Activated T-helper 17 cell treated with anti-CD3 and anti-CD28 coated beads, Interleukin-2, amount 50 U/mL, for 72 hours (primary cell): ENCODE measurements around the gene SERINC5. TPM values are rescaled to one million over a fixed set of nuclear protein-coding genes. Genes with fewer than 3 reads are reported as not detected.
"Not testable (repeated sequence)": the region's sequence is repeated elsewhere in the genome, so short reads cannot be mapped to it uniquely, and the experiment has no call there.

Source experiments
- ATAC-seq: fragments of 150-1000 bp; cut with Tn5 transposase; replicated peaks from 2 replicates; pipeline ENCODE4 v1.10.0; 2021; ENCODE audit warnings: mild to moderate bottlenecking, moderate library complexity
- H3K27ac Mint-ChIP-seq: one replicate; pipeline ENCODE4 v1.8.0; 2022; ENCODE audit warnings: mixed read lengths
- H3K27me3 Mint-ChIP-seq: one replicate; pipeline ENCODE4 v1.8.0; 2022; ENCODE audit warnings: mixed read lengths
- H3K36me3 Mint-ChIP-seq: one replicate; pipeline ENCODE4 v1.8.0; 2022; ENCODE audit warnings: low read depth, mild to moderate bottlenecking, mixed read lengths
- H3K4me1 Mint-ChIP-seq: one replicate; pipeline ENCODE4 v1.8.0; 2022; ENCODE audit warnings: mixed read lengths
- H3K4me3 Mint-ChIP-seq: one replicate; pipeline ENCODE4 v1.8.0; 2022; ENCODE audit warnings: mild to moderate bottlenecking, mixed read lengths
- H3K9me3 Mint-ChIP-seq: one replicate; pipeline ENCODE4 v1.8.0; 2022; ENCODE audit warnings: mixed read lengths
- total RNA-seq, 2 donors: library from RNA; stranded (reverse); gene quantifications; one replicate each; pipeline ENCODE4 v1.2.3, GENCODE V29; 2022

SERINC5 gene
- total RNA-seq, 2 donors from 2014 or later = 50.7 to 76.7 TPM

GRCh38 chr5:80190960-80191359 is 64.9 kb downstream of the SERINC5 start:
- Mint-ChIP-seq H3K27ac (peak overlapping the region; percentile 96), H3K9me3 (no peaks in the 10 kb centered on the region), H3K36me3 (peaks cover 78% of the 10 kb centered on the region), H3K4me1 (peaks cover 66% of the 10 kb centered on the region), H3K27me3 (no peaks in the 10 kb centered on the region), H3K4me3 (peak overlapping the region; percentile 97)
- ATAC-seq = no peak

GRCh38 chr5:80189701-80190100 is 66.1 kb downstream of the SERINC5 start:
- peak overlapping the region; percentile 96 for H3K27ac Mint-ChIP-seq
- no peaks in the 10 kb centered on the region for H3K27me3 Mint-ChIP-seq
- H3K4me1 Mint-ChIP-seq = peaks cover 69% of the 10 kb centered on the region
- ATAC-seq = no peak
- peaks cover 79% of the 10 kb centered on the region for H3K36me3 Mint-ChIP-seq
- no peaks in the 10 kb centered on the region for H3K9me3 Mint-ChIP-seq
- H3K4me3 Mint-ChIP-seq = peak overlapping the region; percentile 97

GRCh38 chr5:80189201-80189600 is 66.6 kb downstream of the SERINC5 start:
- H3K36me3 Mint-ChIP-seq = peaks cover 78% of the 10 kb centered on the region
- no peaks in the 10 kb centered on the region for H3K9me3 Mint-ChIP-seq
- H3K4me1 Mint-ChIP-seq = peaks cover 69% of the 10 kb centered on the region
- H3K4me3 Mint-ChIP-seq = peak overlapping the region; percentile 97
- no peak for ATAC-seq
- H3K27ac Mint-ChIP-seq = peak overlapping the region; percentile 96
- H3K27me3 Mint-ChIP-seq = no peaks in the 10 kb centered on the region

GRCh38 chr5:80187421-80188090 is 68.3 kb downstream of the SERINC5 start:
- ATAC-seq = no peak
- no peaks in the 10 kb centered on the region for H3K9me3 Mint-ChIP-seq
- H3K27me3 Mint-ChIP-seq = no peaks in the 10 kb centered on the region
- H3K36me3 Mint-ChIP-seq = peaks cover 78% of the 10 kb centered on the region
- H3K27ac Mint-ChIP-seq = peak overlapping the region; percentile 71
- peak overlapping the region; percentile 97 for H3K4me3 Mint-ChIP-seq
- H3K4me1 Mint-ChIP-seq = peaks cover 67% of the 10 kb centered on the region

GRCh38 chr5:80185535-80185934 is 70.3 kb downstream of the SERINC5 start:
- not testable (repeated sequence) for H3K9me3 Mint-ChIP-seq, ATAC-seq, H3K27me3 Mint-ChIP-seq
- H3K27ac Mint-ChIP-seq = peak overlapping the region; percentile 94
- H3K36me3 Mint-ChIP-seq = peaks cover 87% of the 10 kb centered on the region
- H3K4me3 Mint-ChIP-seq = peak overlapping the region; percentile 97
- peaks cover 63% of the 10 kb centered on the region for H3K4me1 Mint-ChIP-seq

- H3K27me3 Mint-ChIP-seq = no peaks in the 10 kb centered on the region
- H3K27ac Mint-ChIP-seq = peak overlapping the region; percentile 94
- peaks cover 87% of the 10 kb centered on the region for H3K36me3 Mint-ChIP-seq
- H3K4me3 Mint-ChIP-seq = peak overlapping the region; percentile 97
- no peaks in the 10 kb centered on the region for H3K9me3 Mint-ChIP-seq
- ATAC-seq = peak; percentile 22
- peaks cover 64% of the 10 kb centered on the region for H3K4me1 Mint-ChIP-seq
These were observed 70.8 kb downstream of the SERINC5 start for GRCh38 chr5:80185095-80185494.

GRCh38 chr5:80184235-80185023 is 71.4 kb downstream of the SERINC5 start:
- Mint-ChIP-seq H3K27me3 (no peaks in the 10 kb centered on the region), H3K27ac (peak overlapping the region; percentile 94), H3K4me1 (peaks cover 64% of the 10 kb centered on the region), H3K4me3 (peak overlapping the region; percentile 97), H3K9me3 (no peaks in the 10 kb centered on the region), H3K36me3 (peaks cover 87% of the 10 kb centered on the region)
- no peak for ATAC-seq

- Mint-ChIP-seq H3K4me1 (peaks cover 64% of the 10 kb centered on the region), H3K27ac (peak overlapping the region; percentile 94), H3K4me3 (peak overlapping the region; percentile 97), H3K36me3 (peaks cover 92% of the 10 kb centered on the region)
- H3K27me3 Mint-ChIP-seq, ATAC-seq, H3K9me3 Mint-ChIP-seq: not testable (repeated sequence)
These were observed 72.1 kb downstream of the SERINC5 start for GRCh38 chr5:80183728-80184234.

- Mint-ChIP-seq H3K27ac (peak overlapping the region; percentile 94), H3K4me3 (peak overlapping the region; percentile 97), H3K9me3 (no peaks in the 10 kb centered on the region), H3K4me1 (peaks cover 59% of the 10 kb centered on the region), H3K27me3 (no peaks in the 10 kb centered on the region), H3K36me3 (peaks cover 91% of the 10 kb centered on the region)
- peak; percentile 37 for ATAC-seq
These were observed 72.9 kb downstream of the SERINC5 start for GRCh38 chr5:80182809-80183580.

- Mint-ChIP-seq H3K4me3 (peak overlapping the region; percentile 97), H3K27ac (peak overlapping the region; percentile 94), H3K27me3 (no peaks in the 10 kb centered on the region), H3K4me1 (peaks cover 50% of the 10 kb centered on the region), H3K9me3 (no peaks in the 10 kb centered on the region), H3K36me3 (peaks cover 92% of the 10 kb centered on the region)
- ATAC-seq = peak; percentile 64
These were observed 74.1 kb downstream of the SERINC5 start for GRCh38 chr5:80181618-80182211.

- Mint-ChIP-seq H3K9me3 (no peaks in the 10 kb centered on the region), H3K36me3 (peaks cover 93% of the 10 kb centered on the region), H3K27me3 (no peaks in the 10 kb centered on the region), H3K4me3 (no peak overlapping the region), H3K27ac (peak overlapping the region; percentile 0), H3K4me1 (peaks cover 26% of the 10 kb centered on the region)
- no peak for ATAC-seq
These were observed 78.6 kb downstream of the SERINC5 start for GRCh38 chr5:80177236-80177635.

- no peaks in the 10 kb centered on the region for H3K9me3 Mint-ChIP-seq
- no peak for ATAC-seq
- peaks cover 11% of the 10 kb centered on the region for H3K4me1 Mint-ChIP-seq
- no peak overlapping the region for H3K4me3 Mint-ChIP-seq
- H3K27me3 Mint-ChIP-seq = no peaks in the 10 kb centered on the region
- H3K36me3 Mint-ChIP-seq = peaks cover 91% of the 10 kb centered on the region
- peak overlapping the region; percentile 48 for H3K27ac Mint-ChIP-seq
These were observed 80.5 kb downstream of the SERINC5 start for GRCh38 chr5:80175337-80175736.

GRCh38 chr5:80174790-80175189 is 81.1 kb downstream of the SERINC5 start:
- Mint-ChIP-seq H3K9me3 (no peaks in the 10 kb centered on the region), H3K4me3 (no peak overlapping the region), H3K4me1 (peaks cover 14% of the 10 kb centered on the region), H3K36me3 (peaks cover 91% of the 10 kb centered on the region), H3K27me3 (no peaks in the 10 kb centered on the region), H3K27ac (peak overlapping the region; percentile 48)
- no peak for ATAC-seq
